ELR (cell line): ENCODE measurements around the gene SNTG2.

ENCODE experiments used
- DNase-seq: peaks from one replicate; pipeline ENCODE4 v3.0.0-alpha.2; 2015; ENCODE audit warnings: low read depth

The SNTG2 gene

DNA sequence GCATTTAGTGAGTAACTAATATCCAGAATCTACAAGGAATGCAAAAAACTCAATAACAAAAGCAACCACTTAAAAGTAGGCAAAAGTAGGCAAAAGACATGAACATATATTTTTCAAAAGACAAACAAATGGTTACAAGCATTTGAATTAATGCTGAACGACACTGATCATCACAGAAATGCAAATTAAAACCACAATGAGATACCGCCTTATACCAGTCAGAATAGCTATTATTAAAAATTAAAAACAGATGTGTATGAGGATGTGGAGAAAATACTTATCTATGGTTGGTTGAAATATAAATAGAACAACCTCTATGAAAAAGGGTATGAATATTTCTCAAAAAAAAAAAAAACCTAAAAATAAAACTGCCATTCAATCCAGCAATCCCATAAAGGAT lies 51.7 kb downstream of the SNTG2 start:
- DNase-seq = no peak

DNA sequence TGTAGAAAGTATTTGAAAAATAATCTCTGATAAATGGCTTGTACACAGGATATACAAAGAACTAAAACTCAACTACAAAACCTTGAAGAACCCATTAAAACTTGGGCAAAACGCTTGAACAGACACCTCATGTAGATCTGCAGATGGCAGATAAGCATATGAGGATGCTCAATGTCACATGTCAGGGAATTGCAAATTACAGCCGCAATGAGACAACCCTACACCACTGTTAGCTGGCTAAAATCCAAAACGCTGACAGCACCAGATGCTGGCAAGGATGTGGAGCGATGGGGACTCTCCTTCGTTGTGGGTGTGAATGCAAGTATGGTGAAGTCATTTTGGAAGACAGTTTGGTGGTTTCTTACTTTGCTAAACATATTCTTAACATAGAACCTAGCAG lies 53.7 kb downstream of the SNTG2 start:
- no peak for DNase-seq

DNA sequence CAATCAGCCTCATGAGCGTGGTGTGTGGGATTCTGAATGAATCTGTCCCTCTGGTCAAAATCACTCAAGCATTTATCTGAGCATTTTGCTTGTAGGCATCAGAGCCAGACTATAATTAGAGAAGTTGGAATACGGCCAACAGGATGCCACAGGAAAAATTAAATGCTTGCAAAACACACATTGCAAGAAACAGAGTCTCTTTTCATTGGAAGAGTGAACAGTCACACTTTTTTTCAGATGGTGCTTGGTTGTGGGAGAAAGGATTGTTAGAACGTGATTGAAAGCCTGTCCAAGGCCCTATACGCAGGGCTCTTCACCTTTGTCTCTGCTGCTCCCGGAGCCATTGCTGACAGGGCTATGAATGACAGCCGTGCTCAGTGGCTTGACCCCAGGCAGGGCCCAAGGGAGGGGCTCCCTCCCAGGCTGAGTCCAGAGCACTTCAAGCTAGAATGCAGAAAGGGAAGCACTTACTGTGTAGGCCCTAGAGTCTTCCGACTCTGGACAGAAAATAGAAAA lies 59.8 kb downstream of the SNTG2 start:
- DNase-seq = no peak

DNA sequence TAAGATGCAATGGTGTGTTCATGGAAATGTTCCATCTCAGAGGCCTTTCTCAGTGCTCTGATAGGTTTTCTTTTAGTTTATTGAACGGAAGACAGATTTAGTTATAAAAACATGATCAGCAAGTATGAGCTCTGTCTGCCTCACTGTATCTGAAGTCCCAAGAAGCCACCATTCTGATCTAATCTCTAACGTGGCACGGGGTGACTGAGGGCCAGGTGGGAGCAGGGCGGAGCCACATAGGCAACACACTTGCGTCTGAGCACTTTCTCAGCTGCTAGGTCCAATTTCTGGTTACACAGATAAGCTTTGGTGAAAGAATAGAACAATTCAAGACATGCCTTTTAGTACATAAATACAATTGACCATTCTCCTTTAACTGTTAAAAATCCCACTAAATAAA lies 60.4 kb downstream of the SNTG2 start:
- no peak for DNase-seq

DNA sequence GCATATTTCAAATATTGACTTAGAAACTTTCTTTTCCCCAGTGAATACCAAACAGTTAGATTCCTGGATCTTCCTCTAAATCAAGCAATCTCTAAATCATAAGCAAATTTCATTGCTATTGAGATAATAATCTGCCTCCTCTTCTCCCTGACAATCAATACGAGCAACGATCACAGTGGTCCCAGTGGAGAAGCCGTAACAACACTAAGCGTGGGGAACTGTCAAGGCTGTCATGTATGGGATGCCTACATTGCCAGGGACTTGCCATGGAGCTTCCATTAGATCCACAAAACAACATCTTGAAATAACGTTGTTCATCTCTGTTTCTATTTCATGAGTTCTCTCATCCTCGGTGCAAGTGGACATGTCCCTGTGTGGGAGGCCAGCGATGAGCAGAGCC lies 61.3 kb downstream of the SNTG2 start:
- DNase-seq = no peak

DNA sequence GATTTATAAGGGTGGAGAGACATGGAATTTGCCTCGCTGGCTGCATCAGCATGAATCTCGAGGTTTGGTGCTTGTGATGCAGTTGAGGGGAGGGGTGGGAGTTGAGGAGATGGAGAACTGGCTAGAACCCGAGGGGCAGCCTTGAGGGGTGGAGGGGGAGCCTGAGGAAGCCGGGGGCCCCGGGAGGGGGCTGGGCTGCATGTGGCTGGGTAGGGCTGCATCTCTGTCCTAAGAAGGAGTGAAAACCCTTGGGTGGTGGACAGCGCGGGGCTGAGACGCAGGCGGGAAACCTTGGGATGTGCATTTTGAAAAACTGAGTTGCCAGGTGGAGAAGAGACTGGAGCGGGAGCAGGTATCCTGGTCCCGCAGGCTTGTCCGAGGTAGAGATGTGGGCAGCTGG lies 64.2 kb downstream of the SNTG2 start:
- no peak for DNase-seq

GRCh38 chr2:1016500-1016899 lies 65.9 kb downstream of the SNTG2 start:
- DNase-seq = no peak

DNA sequence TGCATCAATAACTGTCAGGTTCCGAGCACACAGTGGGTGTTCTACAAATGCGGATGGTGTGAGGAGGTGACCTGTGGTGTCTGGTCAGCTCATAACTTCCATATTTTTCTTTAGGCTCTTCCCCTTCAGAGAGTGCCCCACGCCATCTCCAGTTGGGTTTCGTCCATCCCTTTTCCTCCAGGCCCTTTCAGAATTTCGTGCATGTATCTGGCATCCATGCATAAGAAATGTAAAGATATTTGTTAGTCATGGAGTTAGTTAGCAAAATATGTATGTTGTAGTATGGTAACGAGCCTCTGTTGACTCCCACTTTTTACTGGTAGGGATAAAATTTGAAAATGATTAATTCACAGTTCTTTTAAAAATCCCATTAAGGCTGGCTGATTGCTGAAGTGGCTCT lies 67.2 kb downstream of the SNTG2 start:
- no peak for DNase-seq

DNA sequence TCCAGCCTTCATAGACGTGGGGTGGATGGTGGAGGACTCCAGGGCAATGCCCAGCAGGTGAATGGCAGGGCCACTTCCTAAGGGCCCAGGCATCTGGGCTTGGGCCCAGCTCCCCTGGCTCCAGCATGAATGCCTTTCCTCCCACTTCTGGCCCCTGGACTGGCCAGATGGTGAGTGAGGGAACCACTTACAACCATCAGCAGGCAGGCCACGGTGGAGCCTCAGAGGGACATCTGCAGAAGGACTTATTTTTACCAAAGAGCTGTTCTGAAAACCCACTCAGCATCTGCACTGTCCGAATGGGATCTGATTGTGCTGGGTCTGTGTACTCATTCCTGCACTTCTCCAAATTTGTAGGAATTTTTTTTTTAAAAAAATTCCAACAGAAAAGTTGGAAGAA lies 69.6 kb downstream of the SNTG2 start:
- DNase-seq = no peak

- DNase-seq = no peak
Measured at GRCh38 chr2:1022178-1022577, 71.5 kb downstream of the SNTG2 start.

DNA sequence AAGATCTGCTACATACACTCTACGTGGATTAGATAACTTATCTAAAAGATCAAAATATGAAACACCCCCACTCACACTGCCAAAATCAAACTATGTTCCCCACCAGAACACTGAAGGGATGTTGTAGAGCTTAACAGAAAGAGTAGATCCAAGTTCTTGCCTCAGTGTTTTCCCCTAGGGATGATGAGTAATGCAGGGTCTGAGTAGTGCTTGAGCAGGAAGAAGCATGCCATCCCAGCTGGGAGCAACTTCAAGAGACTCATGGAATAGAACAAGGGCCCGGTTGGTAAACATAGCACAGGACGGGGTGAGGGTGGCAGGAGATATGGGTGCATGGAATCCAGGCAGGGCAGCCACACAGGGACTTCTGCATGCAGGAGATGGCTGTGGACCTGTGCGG lies 74.3 kb downstream of the SNTG2 start:
- no peak for DNase-seq

- no peak for DNase-seq
Measured at GRCh38 chr2:1026141-1026540, 75.5 kb downstream of the SNTG2 start.

- DNase-seq = no peak
Measured at GRCh38 chr2:1028831-1029230, 78.2 kb downstream of the SNTG2 start.

- DNase-seq = no peak
Measured at GRCh38 chr2:1032030-1032429, 81.4 kb downstream of the SNTG2 start.

DNA sequence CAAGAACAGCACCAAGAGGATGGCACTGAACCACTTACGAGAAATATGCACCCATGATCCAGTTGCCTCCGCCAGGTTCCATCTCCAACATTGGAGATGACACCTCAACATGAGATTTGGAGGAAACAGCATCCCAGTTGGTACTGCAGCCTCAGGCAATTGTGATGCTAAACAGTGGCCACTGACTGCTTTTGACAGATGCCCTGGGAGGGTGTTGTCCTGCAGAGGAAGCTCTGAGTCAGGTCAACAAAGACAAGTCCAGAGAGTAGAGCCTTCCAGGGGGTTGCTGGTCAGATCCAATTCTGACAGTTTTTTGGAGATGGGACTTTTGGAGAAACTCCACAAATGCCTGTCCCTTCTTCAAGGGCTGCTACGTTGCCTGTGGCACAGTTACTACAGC lies 82.4 kb downstream of the SNTG2 start:
- no peak for DNase-seq

DNA sequence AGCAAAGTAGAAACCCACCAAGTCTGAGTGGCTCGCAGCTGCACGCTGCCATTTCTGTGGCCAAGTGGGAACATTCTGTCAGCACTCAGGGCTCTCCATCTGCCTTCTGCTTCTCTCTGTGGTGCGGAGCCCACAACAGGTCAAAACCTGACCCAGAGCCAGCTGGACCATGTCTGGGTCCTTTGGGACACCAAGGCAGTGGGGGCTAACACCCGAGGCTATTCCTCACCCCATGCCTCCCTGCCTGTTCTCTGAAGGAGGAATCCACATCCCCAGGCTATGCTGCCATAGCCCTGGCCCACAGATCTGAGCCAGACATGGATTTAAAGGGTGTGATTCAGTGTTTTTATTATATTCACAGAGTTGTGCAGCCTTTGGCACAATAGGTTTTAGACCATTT lies 86.4 kb downstream of the SNTG2 start:
- DNase-seq = no peak

- DNase-seq = no peak
Measured at GRCh38 chr2:1039549-1039948, 88.9 kb downstream of the SNTG2 start.

DNA sequence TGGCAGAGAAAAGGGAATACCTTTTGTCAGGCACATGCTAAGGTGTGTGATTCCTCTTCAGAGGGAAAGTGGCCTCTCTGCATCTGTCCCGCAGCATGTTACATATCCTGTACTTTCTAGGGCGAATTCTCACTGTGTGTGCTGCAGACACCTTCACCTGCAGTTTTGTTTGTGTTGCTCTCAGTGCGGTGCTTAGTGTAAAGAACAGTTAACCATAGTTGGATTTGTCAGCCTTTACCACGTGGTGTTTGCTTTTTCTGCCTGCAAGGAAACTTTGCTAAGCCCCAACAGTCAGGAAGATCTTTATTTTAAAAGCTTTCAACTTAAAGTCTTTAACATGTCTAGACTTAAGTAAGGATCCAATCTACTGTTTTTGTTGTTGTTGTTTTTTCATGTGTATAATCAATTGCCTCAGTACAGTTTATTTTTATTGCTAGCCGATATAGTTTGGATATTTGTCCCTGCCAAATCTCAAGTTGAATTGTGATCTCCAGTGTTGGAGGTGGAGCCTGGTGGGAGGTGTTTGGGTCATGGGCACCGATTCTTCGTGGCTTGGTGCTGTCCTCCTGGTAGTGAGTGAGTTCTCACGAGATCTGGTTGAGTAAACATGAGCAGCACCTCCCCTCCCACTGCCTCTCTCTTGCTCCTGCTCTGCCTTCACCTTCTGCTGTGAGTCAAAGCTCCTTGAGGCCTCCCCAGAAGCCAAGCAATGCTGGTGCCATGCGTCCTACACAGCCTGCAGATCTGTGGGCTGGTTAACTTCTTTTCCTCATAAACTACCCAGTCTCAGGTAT lies 90.6 kb downstream of the SNTG2 start:
- DNase-seq = no peak

GRCh38 chr2:1045109-1045508 lies 94.5 kb downstream of the SNTG2 start:
- no peak for DNase-seq

DNA sequence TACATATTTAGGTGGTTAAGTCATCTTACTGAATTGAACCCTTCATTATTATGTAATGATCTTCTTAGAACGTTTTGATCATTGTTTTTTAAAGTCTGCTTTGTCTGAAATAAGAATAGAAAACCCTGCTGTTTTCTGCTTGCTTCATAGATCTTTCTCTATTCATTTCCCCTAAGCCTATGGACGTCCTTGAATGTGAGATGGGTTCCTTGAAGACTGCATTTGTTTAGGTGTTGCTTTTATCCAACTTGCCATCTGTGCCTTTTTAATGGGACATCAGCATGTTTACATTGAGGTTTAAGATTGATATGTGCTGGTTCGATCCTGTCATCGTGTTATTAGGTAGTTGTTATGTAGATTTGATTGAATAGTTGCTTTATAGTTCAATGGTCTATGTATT lies 95.4 kb downstream of the SNTG2 start:
- DNase-seq = no peak

GRCh38 chr2:1047485-1047884 lies 96.8 kb downstream of the SNTG2 start:
- peak; percentile 56 for DNase-seq

- DNase-seq = peak; percentile 63
Measured at GRCh38 chr2:1049691-1050090, 99.0 kb downstream of the SNTG2 start.

DNA sequence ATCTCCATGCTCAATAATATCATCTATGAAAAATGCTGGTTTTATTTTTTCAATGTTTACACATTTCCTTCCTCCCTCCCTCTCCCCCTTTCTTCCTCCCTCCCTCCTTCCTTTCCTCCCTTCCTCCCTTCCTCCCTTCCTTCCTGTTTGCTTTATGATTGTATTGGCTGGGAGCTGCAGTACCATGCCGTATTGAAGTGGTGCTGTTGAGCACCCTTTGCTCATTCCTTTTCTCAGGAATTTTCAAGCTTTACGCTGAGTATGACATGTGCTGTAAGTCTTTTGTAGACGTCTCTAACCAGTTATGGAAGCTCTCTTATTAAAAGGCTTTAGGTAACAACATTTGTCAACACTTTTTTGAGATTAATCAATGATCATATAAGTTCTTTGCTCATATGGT lies 100.4 kb downstream of the SNTG2 start:
- DNase-seq = peak; percentile 40

DNA sequence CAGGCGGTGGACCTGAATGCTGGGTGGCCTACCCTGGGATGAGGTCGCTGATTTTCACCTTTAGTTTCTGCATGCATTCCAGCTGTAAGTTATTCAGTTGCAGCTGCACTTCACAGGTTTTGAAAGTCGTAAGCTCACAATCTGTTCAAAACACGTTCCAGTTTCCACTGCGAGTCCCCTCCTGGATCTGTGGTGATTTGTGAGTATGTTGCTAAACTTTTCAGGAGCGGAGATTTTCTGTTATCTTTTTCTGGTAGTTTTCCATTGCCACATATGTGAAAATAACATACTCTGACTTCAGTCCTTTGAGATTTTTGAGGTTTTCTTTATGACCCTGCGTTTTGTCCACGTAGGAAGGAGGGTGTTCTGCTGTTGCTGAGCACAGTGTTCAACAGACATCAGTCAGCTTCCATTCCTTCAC lies 102.1 kb downstream of the SNTG2 start:
- peak; percentile 4 for DNase-seq
